ENCODE results near the gene CD164. TPM values are rescaled to one million over a fixed set of nuclear protein-coding genes. Genes with fewer than 3 reads are reported as not detected.

CD164 gene
- polyA plus RNA-seq, 1 donor (not counting 4 experiments of a cell fraction or from before 2014, with no cell fraction given), result 244 TPM

GRCh38 chr6:109345986-109346385 lies 36.3 kb downstream of the CD164 start:
- Histone ChIP-seq H3K4me1 (ENCODE audit: control insufficient read depth, extremely low read depth, insufficient read depth, low read length) (no peaks in the 10 kb centered on the region), H4K20me1 (ENCODE audit: control insufficient read depth, extremely low read depth, insufficient read depth, low read length) (no peaks in the 10 kb centered on the region), H3K27me3 (ENCODE audit: control insufficient read depth, extremely low read depth, insufficient read depth, low read length) (no peaks in the 10 kb centered on the region), H3K79me2 (ENCODE audit: control insufficient read depth, insufficient read depth, low read length) (no peaks in the 10 kb centered on the region), H3K36me3 (ENCODE audit: control insufficient read depth in 2 of 2, extremely low read depth in 1 of 2, insufficient read depth in 2 of 2, low read length in 2 of 2) (no peaks in the 10 kb centered on the region), H3K9me3 (ENCODE audit: control insufficient read depth, low read depth, low read length) (no peaks in the 10 kb centered on the region), H3K4me3 (ENCODE audit: control insufficient read depth in 2 of 3, extremely low read depth in 1 of 3, insufficient read depth in 2 of 3, low read depth in 1 of 3, low read length in 3 of 3) (no peak overlapping the region), H2AFZ (ENCODE audit: control insufficient read depth, low read length) (no peak overlapping the region), H3K4me2 (ENCODE audit: control insufficient read depth, extremely low read depth, insufficient read depth, low read depth, low read length) (no peak overlapping the region), H3K27ac (ENCODE audit: control insufficient read depth, insufficient read depth, low read length) (no peak overlapping the region), H3K9me1 (ENCODE audit: control insufficient read depth, extremely low read depth, insufficient read depth, low read length) (no peaks in the 10 kb centered on the region), H3K9ac (ENCODE audit: control insufficient read depth, extremely low read depth, insufficient read depth, low read length) (no peak overlapping the region)
- no peak for TF ChIP-seq EZH2 (IDR thresholded peaks at IDR 0.05; ENCODE audit: low read length)
- TF ChIP-seq, protein P1, sequence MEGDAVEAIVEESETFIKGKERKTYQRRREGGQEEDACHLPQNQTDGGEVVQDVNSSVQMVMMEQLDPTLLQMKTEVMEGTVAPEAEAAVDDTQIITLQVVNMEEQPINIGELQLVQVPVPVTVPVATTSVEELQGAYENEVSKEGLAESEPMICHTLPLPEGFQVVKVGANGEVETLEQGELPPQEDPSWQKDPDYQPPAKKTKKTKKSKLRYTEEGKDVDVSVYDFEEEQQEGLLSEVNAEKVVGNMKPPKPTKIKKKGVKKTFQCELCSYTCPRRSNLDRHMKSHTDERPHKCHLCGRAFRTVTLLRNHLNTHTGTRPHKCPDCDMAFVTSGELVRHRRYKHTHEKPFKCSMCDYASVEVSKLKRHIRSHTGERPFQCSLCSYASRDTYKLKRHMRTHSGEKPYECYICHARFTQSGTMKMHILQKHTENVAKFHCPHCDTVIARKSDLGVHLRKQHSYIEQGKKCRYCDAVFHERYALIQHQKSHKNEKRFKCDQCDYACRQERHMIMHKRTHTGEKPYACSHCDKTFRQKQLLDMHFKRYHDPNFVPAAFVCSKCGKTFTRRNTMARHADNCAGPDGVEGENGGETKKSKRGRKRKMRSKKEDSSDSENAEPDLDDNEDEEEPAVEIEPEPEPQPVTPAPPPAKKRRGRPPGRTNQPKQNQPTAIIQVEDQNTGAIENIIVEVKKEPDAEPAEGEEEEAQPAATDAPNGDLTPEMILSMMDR (optimal IDR thresholded peaks at IDR 0.05 in 1 of 3, IDR thresholded peaks at IDR 0.05 in 1 of 3, conservative IDR thresholded peaks at IDR 0.05 in 1 of 3; ENCODE audit: extremely low read depth in 1 of 3, insufficient read depth in 2 of 3, low read length in 3 of 3), result no peak
- no peak for DNase-seq (ENCODE audit: low read depth, low spot score)
- dilution Hi-C loops (cut with MboI; ENCODE audit: extremely low pct_ligation_motif_present, low sequenced_read_pairs), result no loop called here
- no peak for FAIRE-seq

GRCh38 chr6:109344226-109344625 lies 38.0 kb downstream of the CD164 start:
- no peak overlapping the region for H3K4me3 ChIP-seq (ENCODE audit: control insufficient read depth in 2 of 3, extremely low read depth in 1 of 3, insufficient read depth in 2 of 3, low read depth in 1 of 3, low read length in 3 of 3)
- no peaks in the 10 kb centered on the region for H3K79me2 ChIP-seq (ENCODE audit: control insufficient read depth, insufficient read depth, low read length)
- H2AFZ ChIP-seq (ENCODE audit: control insufficient read depth, low read length), result no peak overlapping the region
- DNase-seq (ENCODE audit: low read depth, low spot score), result no peak
- dilution Hi-C loops (cut with MboI; ENCODE audit: extremely low pct_ligation_motif_present, low sequenced_read_pairs), result no loop called here
- H3K4me2 ChIP-seq (ENCODE audit: control insufficient read depth, extremely low read depth, insufficient read depth, low read depth, low read length), result no peak overlapping the region
- H3K9me3 ChIP-seq (ENCODE audit: control insufficient read depth, low read depth, low read length), result no peaks in the 10 kb centered on the region
- TF ChIP-seq, protein P1 (optimal IDR thresholded peaks at IDR 0.05 in 1 of 3, IDR thresholded peaks at IDR 0.05 in 1 of 3, conservative IDR thresholded peaks at IDR 0.05 in 1 of 3; ENCODE audit: extremely low read depth in 1 of 3, insufficient read depth in 2 of 3, low read length in 3 of 3), result no peak
- TF ChIP-seq EZH2 (IDR thresholded peaks at IDR 0.05; ENCODE audit: low read length), result no peak
- no peak overlapping the region for H3K27ac ChIP-seq (ENCODE audit: control insufficient read depth, insufficient read depth, low read length)
- no peak for FAIRE-seq
- no peaks in the 10 kb centered on the region for H3K9me1 ChIP-seq (ENCODE audit: control insufficient read depth, extremely low read depth, insufficient read depth, low read length)
- no peaks in the 10 kb centered on the region for H4K20me1 ChIP-seq (ENCODE audit: control insufficient read depth, extremely low read depth, insufficient read depth, low read length)
- no peak overlapping the region for H3K9ac ChIP-seq (ENCODE audit: control insufficient read depth, extremely low read depth, insufficient read depth, low read length)
- no peaks in the 10 kb centered on the region for H3K36me3 ChIP-seq (ENCODE audit: control insufficient read depth in 2 of 2, extremely low read depth in 1 of 2, insufficient read depth in 2 of 2, low read length in 2 of 2)
- no peaks in the 10 kb centered on the region for H3K27me3 ChIP-seq (ENCODE audit: control insufficient read depth, extremely low read depth, insufficient read depth, low read length)
- H3K4me1 ChIP-seq (ENCODE audit: control insufficient read depth, extremely low read depth, insufficient read depth, low read length), result no peaks in the 10 kb centered on the region

Data from keratinocyte (primary cell).